A673 (cell line): ENCODE results near the gene MED22. TPM values are rescaled to one million over a fixed set of nuclear protein-coding genes. Genes with fewer than 3 reads are reported as not detected.

Experiments used
- BruUV-seq: library from RNA; stranded (reverse); fragments of 400-500 nt; replicated peaks from 2 replicates; lab custom pipeline; 2021; lab: Mats Ljungman, UMichigan
- CTCF ChIA-PET: fragments of 300-600 bp; sonication (Branson Sonifier 250); formaldehyde crosslinking; loops from one replicate; lab custom pipeline; 2022; ENCODE audit warnings: antibody characterized with exemption; lab: Charles Lee
- POLR2A ChIA-PET: fragments of 300-600 bp; sonication (Branson Sonifier 250); formaldehyde crosslinking; loops from one replicate; lab custom pipeline; 2022; ENCODE audit warnings: antibody characterized with exemption; ENCODE audit not compliant: low non-redundant PET; lab: Charles Lee
- DNase-seq: peaks from one replicate; pipeline ENCODE4 v3.0.0-alpha.2; 2015; ENCODE audit warnings: low spot score
- H3K27ac ChIP-seq: fragments of 200-600 bp; sonication (generic); 2 replicates; pipeline ENCODE4 v1.5.1; 2016; ENCODE audit warnings: mixed run types, low read depth, mild to moderate bottlenecking, mixed read lengths, antibody characterized with exemption, low read length; ENCODE audit not compliant: poor library complexity, severe bottlenecking
- H3K27me3 ChIP-seq: fragments of 200-600 bp; sonication (generic); replicated peaks from 2 replicates; pipeline ENCODE4 v1.6.1; 2017; ENCODE audit warnings: mixed run types, low read depth, mild to moderate bottlenecking, mixed read lengths, antibody characterized with exemption, low read length; ENCODE audit not compliant: insufficient read depth, poor library complexity
- H3K36me3 ChIP-seq: fragments of 200-600 bp; sonication (generic); 2 replicates; pipeline ENCODE4 v1.6.1; 2016; ENCODE audit warnings: mixed run types, mild to moderate bottlenecking, mixed read lengths, antibody characterized with exemption, low read length; ENCODE audit not compliant: insufficient read depth, poor library complexity, severe bottlenecking
- H3K4me1 ChIP-seq: fragments of 200-600 bp; sonication (generic); 2 replicates; pipeline ENCODE4 v1.6.1; 2017; ENCODE audit warnings: mixed run types, mild to moderate bottlenecking, mixed read lengths, antibody characterized with exemption, low read length; ENCODE audit not compliant: insufficient read depth, poor library complexity, severe bottlenecking
- H3K4me3 ChIP-seq: fragments of 200-600 bp; sonication (generic); 2 replicates; pipeline ENCODE4 v1.5.1; 2016; ENCODE audit warnings: low read depth, mixed run types, mild to moderate bottlenecking, mixed read lengths, low read length; ENCODE audit not compliant: poor library complexity, severe bottlenecking
- H3K9me3 ChIP-seq: fragments of 200-600 bp; sonication (generic); 2 replicates; pipeline ENCODE4 v1.6.1; 2016; ENCODE audit warnings: mixed run types, low read depth, mild to moderate bottlenecking, mixed read lengths, antibody characterized with exemption, low read length; ENCODE audit not compliant: poor library complexity, severe bottlenecking
- CTCF ChIP-seq: fragments of 300-800, 200-600 bp; sonication (generic); conservative IDR thresholded peaks from 2 replicates; pipeline ENCODE4 v1.5.1; 2017; ENCODE audit warnings: low read depth, mild to moderate bottlenecking, antibody characterized with exemption, low read length, moderate library complexity, mixed read lengths
- EZH2 ChIP-seq: fragments of 200-600 bp; sonication (generic); IDR thresholded peaks from 2 replicates; pipeline ENCODE4 v1.6.1; 2017; ENCODE audit warnings: borderline replicate concordance, low read depth, mild to moderate bottlenecking, mixed read lengths, antibody characterized with exemption, low read length; ENCODE audit not compliant: poor library complexity, severe bottlenecking
- intact Hi-C: fragments of 100-400 bp; cut with micrococcal nuclease; formaldehyde crosslinking; loops from one replicate; pipeline ENCODE4 v1.10.0; 2022; ENCODE audit not compliant: unreplicated experiment
- total RNA-seq: library from RNA; stranded (reverse); gene quantifications from 2 replicates; pipeline ENCODE4 v1.2.3, GENCODE V29; 2021

MED22 gene
- total RNA-seq, 1 experiment from 2014 or later: 46.2 TPM

GRCh38 chr9:133346021-133346785, 1.7 kb downstream of the MED22 start:
- ChIA-PET POLR2A (interaction anchor here (0.7 kb wide), 1 partner anchor 11 kb away, joined by 3 read pairs; no protein-coding TSS in a partner anchor), CTCF (no interaction called here)
- intact Hi-C loops: no loop called here
- no peak for TF ChIP-seq EZH2
- TF ChIP-seq CTCF: no peak
- Histone ChIP-seq H3K9me3 (no peaks in the 10 kb centered on the region), H3K27ac (peak overlapping the region; percentile 85), H3K36me3 (peaks cover 76% of the 10 kb centered on the region), H3K4me3 (peak overlapping the region; percentile 98), H3K4me1 (peaks cover 19% of the 10 kb centered on the region), H3K27me3 (no peaks in the 10 kb centered on the region)
- DNase-seq: no peak
- TSS peak; percentile 10 for BruUV-seq

GRCh38 chr9:133345596-133345995, 2.3 kb downstream of the MED22 start:
- ChIA-PET CTCF (no interaction called here), POLR2A (no interaction called here)
- no peaks in the 10 kb centered on the region for H3K27me3 ChIP-seq
- intact Hi-C loops: no loop called here
- DNase-seq: no peak
- H3K9me3 ChIP-seq: no peaks in the 10 kb centered on the region
- no peak overlapping the region for H3K4me3 ChIP-seq
- no TSS peak for BruUV-seq
- TF ChIP-seq CTCF: no peak
- no peak for TF ChIP-seq EZH2
- H3K4me1 ChIP-seq: peaks cover 19% of the 10 kb centered on the region
- peaks cover 75% of the 10 kb centered on the region for H3K36me3 ChIP-seq
- no peak overlapping the region for H3K27ac ChIP-seq

GRCh38 chr9:133344979-133345378, 3.0 kb downstream of the MED22 start:
- Histone ChIP-seq H3K36me3 (peaks cover 74% of the 10 kb centered on the region), H3K4me3 (no peak overlapping the region), H3K9me3 (no peaks in the 10 kb centered on the region), H3K27ac (no peak overlapping the region), H3K27me3 (no peaks in the 10 kb centered on the region), H3K4me1 (peaks cover 16% of the 10 kb centered on the region)
- TF ChIP-seq EZH2 (no peak), CTCF (no peak)
- CTCF ChIA-PET: no interaction called here
- POLR2A ChIA-PET: no interaction called here
- no peak for DNase-seq
- intact Hi-C loops: no loop called here
- BruUV-seq: no TSS peak
